Large intestine (tissue), 3 donors: Measurements from ENCODE around the gene WIF1. TPM values are rescaled to one million over a fixed set of nuclear protein-coding genes. Genes with fewer than 3 reads are reported as not detected.

Experiments
- DNase-seq, 2 donors: peaks; one replicate each; pipeline versions ENCODE4 v3.0.0 to v3.0.0-alpha.2; 2013
- H3K27ac ChIP-seq: one replicate; pipeline ENCODE4 v1.5.1; 2013; ENCODE audit warnings: low read length
- H3K27me3 ChIP-seq: 2 replicates; pipeline ENCODE4 v1.6.1; 2013; ENCODE audit warnings: low read length; ENCODE audit not compliant: control insufficient read depth, insufficient read depth
- H3K36me3 ChIP-seq: 2 replicates; pipeline ENCODE4 v1.6.1; 2013; ENCODE audit warnings: low read length; ENCODE audit not compliant: control insufficient read depth, insufficient read depth
- H3K4me1 ChIP-seq: one replicate; pipeline ENCODE4 v1.6.1; 2013; ENCODE audit warnings: low read length; ENCODE audit not compliant: control insufficient read depth, insufficient read depth
- H3K4me3 ChIP-seq: one replicate; pipeline ENCODE4 v1.5.1; 2013; ENCODE audit warnings: low read length
- H3K9me3 ChIP-seq: one replicate; pipeline ENCODE4 v1.6.1; 2013; ENCODE audit warnings: mild to moderate bottlenecking, low read depth, low read length, moderate library complexity; ENCODE audit not compliant: control insufficient read depth
- WGBS: methylation state at CpG from one replicate; pipeline ENCODE4 v1.1.5; 2013; ENCODE audit warnings: low lambda C conversion rate; ENCODE audit not compliant: insufficient coverage; 5-methylcytosine and 5-hydroxymethylcytosine counted together
- polyA plus RNA-seq: library from polyadenylated mRNA; unstranded; fragments of 120-200 nt; gene quantifications from one replicate; pipeline ENCODE4 v1.2.1, GENCODE V29; 2013

The WIF1 gene
- polyA plus RNA-seq, 1 donor = 33.1 TPM

- DNase-seq = no peak
- Histone ChIP-seq H3K27me3 (no peaks in the 10 kb centered on the region), H3K4me3 (no peak overlapping the region), H3K4me1 (no peaks in the 10 kb centered on the region), H3K36me3 (no peaks in the 10 kb centered on the region), H3K27ac (no peak overlapping the region), H3K9me3 (no peaks in the 10 kb centered on the region)
- 100% methylated on average over 1 of the region's 2 CpGs for WGBS
Measured at GRCh38 chr12:65156366-65156841, 35.3 kb upstream of the WIF1 start.

GRCh38 chr12:65155784-65156183 lies 34.7 kb upstream of the WIF1 start:
- Histone ChIP-seq H3K9me3 (no peaks in the 10 kb centered on the region), H3K4me1 (no peaks in the 10 kb centered on the region), H3K27me3 (no peaks in the 10 kb centered on the region), H3K36me3 (no peaks in the 10 kb centered on the region), H3K4me3 (no peak overlapping the region), H3K27ac (no peak overlapping the region)
- no peak for DNase-seq
- WGBS = no CpG with 5 or more reads among the region's 3 CpGs

DNA sequence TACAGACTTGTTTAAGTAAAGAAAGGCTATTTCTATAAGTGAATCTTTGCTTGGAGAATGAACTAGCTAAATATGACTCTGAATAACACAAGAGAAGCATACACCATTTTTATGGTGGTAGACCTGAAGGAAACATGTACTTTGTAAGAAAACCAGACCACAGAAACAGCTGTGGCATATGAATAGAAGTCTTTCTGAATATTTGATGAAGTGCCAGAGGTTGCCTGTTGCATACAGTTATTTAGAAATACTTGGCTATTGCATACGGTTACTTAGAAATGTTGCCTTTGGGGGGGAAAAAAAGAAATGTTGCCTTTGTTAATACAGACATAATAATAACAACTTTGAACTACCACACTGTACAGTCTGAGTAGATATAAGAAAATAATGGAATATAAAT lies 31.5 kb upstream of the WIF1 start:
- WGBS = no CpG with 5 or more reads among the region's 1 CpG
- no peak overlapping the region for H3K27ac ChIP-seq
- H3K27me3 ChIP-seq = no peaks in the 10 kb centered on the region
- H3K36me3 ChIP-seq = no peaks in the 10 kb centered on the region
- no peaks in the 10 kb centered on the region for H3K9me3 ChIP-seq
- DNase-seq = no peak
- no peak overlapping the region for H3K4me3 ChIP-seq
- H3K4me1 ChIP-seq = no peaks in the 10 kb centered on the region

DNA sequence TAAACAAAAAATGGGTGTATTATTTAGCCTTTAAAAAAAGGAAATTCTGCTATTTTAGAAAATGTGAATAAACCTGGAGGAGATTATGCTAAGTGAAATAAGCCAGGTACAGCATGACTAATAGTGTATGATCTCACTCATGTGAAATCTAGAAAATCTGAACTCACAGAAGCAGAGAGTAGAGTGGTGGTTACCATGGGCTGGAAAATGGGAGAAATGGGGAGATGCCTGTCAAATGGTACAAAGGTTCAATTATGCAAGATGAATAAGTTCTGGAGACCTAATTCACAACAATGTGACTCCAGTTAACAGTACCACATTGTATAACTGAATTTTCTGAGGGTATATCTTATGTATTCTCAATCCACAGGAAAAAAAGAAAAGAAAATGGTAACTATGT lies 30.9 kb upstream of the WIF1 start:
- H3K27me3 ChIP-seq = no peaks in the 10 kb centered on the region
- no peak overlapping the region for H3K27ac ChIP-seq
- no peaks in the 10 kb centered on the region for H3K9me3 ChIP-seq
- no peaks in the 10 kb centered on the region for H3K4me1 ChIP-seq
- DNase-seq = no peak
- H3K4me3 ChIP-seq = no peak overlapping the region
- no peaks in the 10 kb centered on the region for H3K36me3 ChIP-seq

DNA sequence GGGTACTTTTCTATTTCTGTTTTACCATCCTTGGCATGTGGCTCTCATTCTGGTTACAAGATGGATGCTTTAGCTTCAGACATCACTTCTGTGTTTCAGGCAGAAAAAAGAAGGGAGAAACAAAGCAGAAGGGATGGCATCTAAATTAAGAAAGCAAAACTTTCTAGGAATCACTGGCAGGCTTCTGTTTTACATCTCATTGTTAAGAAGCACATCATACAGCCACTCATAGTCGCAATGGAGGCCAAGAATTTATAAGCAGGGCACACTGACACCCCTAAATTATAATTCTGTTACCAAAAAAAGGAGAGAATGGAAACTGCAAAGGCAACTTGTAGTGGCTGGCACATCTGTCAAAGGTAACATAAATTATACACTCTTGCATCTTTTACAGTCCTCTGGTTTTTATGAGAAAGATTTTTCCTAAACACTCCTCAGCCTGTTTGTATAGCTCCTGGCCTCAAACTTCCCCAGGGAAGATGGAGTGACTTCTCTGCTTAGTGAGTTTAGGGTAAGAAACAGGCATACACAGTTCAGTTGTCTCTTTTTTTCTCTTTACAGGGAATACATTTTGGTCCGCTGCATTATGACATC lies 26.3 kb upstream of the WIF1 start:
- no peaks in the 10 kb centered on the region for H3K9me3 ChIP-seq
- WGBS = no CpG with 5 or more reads among the region's 2 CpGs
- peak in 1 of 2 donors; percentile 11 for DNase-seq
- H3K4me1 ChIP-seq = no peaks in the 10 kb centered on the region
- no peak overlapping the region for H3K27ac ChIP-seq
- peaks cover 6% of the 10 kb centered on the region for H3K27me3 ChIP-seq
- H3K36me3 ChIP-seq = no peaks in the 10 kb centered on the region
- H3K4me3 ChIP-seq = no peak overlapping the region

DNA sequence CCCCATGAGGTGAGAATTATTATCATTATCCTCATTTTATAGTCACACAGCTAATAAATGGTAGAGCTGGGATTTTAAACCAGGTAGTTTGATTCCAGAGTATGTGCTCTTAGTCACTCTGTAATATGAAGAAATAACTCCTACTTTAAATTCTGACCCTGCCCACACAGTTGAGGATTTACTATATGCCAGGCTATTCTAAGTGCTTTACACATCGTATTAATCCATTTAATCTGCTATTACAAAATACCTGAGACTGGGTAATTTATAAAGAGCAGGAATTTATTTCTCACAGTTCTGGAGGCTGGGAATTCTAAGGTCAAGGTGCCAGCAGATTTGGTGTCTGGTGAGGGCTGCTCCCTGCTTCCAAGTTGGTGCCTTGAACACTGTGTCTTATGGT lies 19.6 kb upstream of the WIF1 start:
- H3K4me1 ChIP-seq = no peaks in the 10 kb centered on the region
- H3K4me3 ChIP-seq = no peak overlapping the region
- no peaks in the 10 kb centered on the region for H3K36me3 ChIP-seq
- H3K9me3 ChIP-seq = no peaks in the 10 kb centered on the region
- no peak overlapping the region for H3K27ac ChIP-seq
- H3K27me3 ChIP-seq = peaks cover 5% of the 10 kb centered on the region
- 100% methylated on average over 1 of the region's 1 CpG for WGBS
- no peak for DNase-seq

GRCh38 chr12:65139389-65139788 lies 18.3 kb upstream of the WIF1 start:
- H3K27me3 ChIP-seq = peaks cover 5% of the 10 kb centered on the region
- no peak for DNase-seq
- H3K4me1 ChIP-seq = no peaks in the 10 kb centered on the region
- H3K9me3 ChIP-seq = no peaks in the 10 kb centered on the region
- 80% methylated on average over 1 of the region's 1 CpG for WGBS
- no peak overlapping the region for H3K4me3 ChIP-seq
- H3K27ac ChIP-seq = no peak overlapping the region
- no peaks in the 10 kb centered on the region for H3K36me3 ChIP-seq

GRCh38 chr12:65133879-65134278 lies 12.8 kb upstream of the WIF1 start:
- no peak overlapping the region for H3K27ac ChIP-seq
- no peaks in the 10 kb centered on the region for H3K4me1 ChIP-seq
- no peaks in the 10 kb centered on the region for H3K36me3 ChIP-seq
- H3K27me3 ChIP-seq = peaks cover 6% of the 10 kb centered on the region
- no peak for DNase-seq
- H3K9me3 ChIP-seq = no peaks in the 10 kb centered on the region
- H3K4me3 ChIP-seq = no peak overlapping the region

GRCh38 chr12:65126482-65126881 lies 5.4 kb upstream of the WIF1 start:
- 90% methylated on average over 1 of the region's 5 CpGs for WGBS
- Histone ChIP-seq H3K27me3 (peaks cover 20% of the 10 kb centered on the region), H3K36me3 (no peaks in the 10 kb centered on the region), H3K4me3 (no peak overlapping the region), H3K4me1 (no peaks in the 10 kb centered on the region), H3K27ac (no peak overlapping the region), H3K9me3 (peaks cover 4% of the 10 kb centered on the region)
- DNase-seq = no peak

DNA sequence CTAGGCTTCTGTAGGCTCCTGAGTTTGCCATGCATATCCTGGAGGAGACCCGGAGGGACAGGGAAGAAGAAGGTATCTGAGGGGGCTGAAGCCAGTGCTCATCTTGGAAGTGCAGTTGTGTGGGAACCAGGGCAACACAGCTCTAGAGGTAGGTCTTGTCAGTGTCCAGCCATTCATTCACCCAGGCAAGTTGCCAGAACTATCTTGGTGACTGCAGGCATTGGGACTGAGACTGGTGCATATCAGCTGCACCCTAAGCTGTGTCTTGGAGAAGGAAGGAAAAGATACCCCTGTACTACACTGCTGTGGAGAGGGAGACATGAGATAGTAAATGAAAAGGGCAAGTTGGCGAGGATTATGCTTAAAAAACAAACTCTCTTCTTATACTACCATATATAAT lies 4.9 kb upstream of the WIF1 start:
- WGBS = no CpG with 5 or more reads among the region's 2 CpGs
- no peak for DNase-seq

GRCh38 chr12:65125247-65125646 lies 4.1 kb upstream of the WIF1 start:
- no peak overlapping the region for H3K4me3 ChIP-seq
- H3K27me3 ChIP-seq = peaks cover 32% of the 10 kb centered on the region
- no peak for DNase-seq
- H3K9me3 ChIP-seq = peaks cover 8% of the 10 kb centered on the region
- 71% methylated on average over 1 of the region's 1 CpG for WGBS
- no peaks in the 10 kb centered on the region for H3K36me3 ChIP-seq
- H3K27ac ChIP-seq = no peak overlapping the region
- no peaks in the 10 kb centered on the region for H3K4me1 ChIP-seq

More for the DNA sequence above, 4.9 kb upstream of the WIF1 start:
- H3K4me1 ChIP-seq = no peaks in the 10 kb centered on the region
- no peaks in the 10 kb centered on the region for H3K36me3 ChIP-seq
- no peak overlapping the region for H3K4me3 ChIP-seq
- peaks cover 7% of the 10 kb centered on the region for H3K9me3 ChIP-seq
- peaks cover 25% of the 10 kb centered on the region for H3K27me3 ChIP-seq
- H3K27ac ChIP-seq = no peak overlapping the region
